ENCODE measurements around the gene BIRC2. TPM values are rescaled to one million over a fixed set of nuclear protein-coding genes. Genes with fewer than 3 reads are reported as not detected.
A peak's percentile ranks its signal among the peaks of the same experiment; 100 is the strongest.

BIRC2 gene
- total RNA-seq, 1 experiment from 2014 or later = 36.1 TPM

GRCh38 chr11:102390667-102391465, 43.9 kb downstream of the BIRC2 start:
- H3K9me2 ChIP-seq (replicated peaks; ENCODE audit: low read length) = no peaks in the 10 kb centered on the region
- no peak overlapping the region for H3K9ac ChIP-seq (ENCODE audit: low read length)
- no peaks in the 10 kb centered on the region for H3K4me1 ChIP-seq (ENCODE audit: insufficient read depth, low read length)
- no peaks in the 10 kb centered on the region for H4K20me1 ChIP-seq (ENCODE audit: low read length)
- H3K4me3 ChIP-seq (ENCODE audit: low read length) = no peak overlapping the region
- POLR2A ChIA-PET (ENCODE audit: unreplicated experiment) = no interaction called here
- no peak overlapping the region for H2AFZ ChIP-seq (ENCODE audit: low read length)
- TF ChIP-seq EZH2phosphoT487 (IDR thresholded peaks at IDR 0.05; ENCODE audit: borderline replicate concordance, low read length) = no peak
- TF ChIP-seq, protein P1, sequence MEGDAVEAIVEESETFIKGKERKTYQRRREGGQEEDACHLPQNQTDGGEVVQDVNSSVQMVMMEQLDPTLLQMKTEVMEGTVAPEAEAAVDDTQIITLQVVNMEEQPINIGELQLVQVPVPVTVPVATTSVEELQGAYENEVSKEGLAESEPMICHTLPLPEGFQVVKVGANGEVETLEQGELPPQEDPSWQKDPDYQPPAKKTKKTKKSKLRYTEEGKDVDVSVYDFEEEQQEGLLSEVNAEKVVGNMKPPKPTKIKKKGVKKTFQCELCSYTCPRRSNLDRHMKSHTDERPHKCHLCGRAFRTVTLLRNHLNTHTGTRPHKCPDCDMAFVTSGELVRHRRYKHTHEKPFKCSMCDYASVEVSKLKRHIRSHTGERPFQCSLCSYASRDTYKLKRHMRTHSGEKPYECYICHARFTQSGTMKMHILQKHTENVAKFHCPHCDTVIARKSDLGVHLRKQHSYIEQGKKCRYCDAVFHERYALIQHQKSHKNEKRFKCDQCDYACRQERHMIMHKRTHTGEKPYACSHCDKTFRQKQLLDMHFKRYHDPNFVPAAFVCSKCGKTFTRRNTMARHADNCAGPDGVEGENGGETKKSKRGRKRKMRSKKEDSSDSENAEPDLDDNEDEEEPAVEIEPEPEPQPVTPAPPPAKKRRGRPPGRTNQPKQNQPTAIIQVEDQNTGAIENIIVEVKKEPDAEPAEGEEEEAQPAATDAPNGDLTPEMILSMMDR (conservative IDR thresholded peaks at IDR 0.05; ENCODE audit: low read depth, low read length) = peak; percentile 97
- CTCF ChIA-PET = interaction anchor here (0.6 to 1.3 kb wide), 3 partner anchors 116 to 276 kb away, joined by 3 to 5 read pairs (median 4); no protein-coding TSS in a partner anchor
- intact Hi-C loops (cut with micrococcal nuclease) = loop anchor here (1.0 to 2.0 kb wide), 2 partner anchors 104 to 222 kb away; no protein-coding TSS in a partner anchor
- H3K4me2 ChIP-seq (ENCODE audit: low read length) = no peak overlapping the region
- H3K9me3 ChIP-seq (ENCODE audit: low read length) = no peaks in the 10 kb centered on the region
- DNase-seq = peak; percentile 87
- H3F3A ChIP-seq (ENCODE audit: low read length, unreplicated experiment) = no peaks in the 10 kb centered on the region
- H3K27ac ChIP-seq (ENCODE audit: low read length) = no peak overlapping the region
- H3K27me3 ChIP-seq (ENCODE audit: low read length) = no peaks in the 10 kb centered on the region
- peaks cover 9% of the 10 kb centered on the region; the same call in 1 of the 2 replicates for H3K36me3 ChIP-seq (ENCODE audit: low read depth, low read length)
- BruUV-seq (replicated peaks) = no TSS peak
- H3K79me2 ChIP-seq (ENCODE audit: low read length) = no peaks in the 10 kb centered on the region
- peak; percentile 87 for ATAC-seq

DNA sequence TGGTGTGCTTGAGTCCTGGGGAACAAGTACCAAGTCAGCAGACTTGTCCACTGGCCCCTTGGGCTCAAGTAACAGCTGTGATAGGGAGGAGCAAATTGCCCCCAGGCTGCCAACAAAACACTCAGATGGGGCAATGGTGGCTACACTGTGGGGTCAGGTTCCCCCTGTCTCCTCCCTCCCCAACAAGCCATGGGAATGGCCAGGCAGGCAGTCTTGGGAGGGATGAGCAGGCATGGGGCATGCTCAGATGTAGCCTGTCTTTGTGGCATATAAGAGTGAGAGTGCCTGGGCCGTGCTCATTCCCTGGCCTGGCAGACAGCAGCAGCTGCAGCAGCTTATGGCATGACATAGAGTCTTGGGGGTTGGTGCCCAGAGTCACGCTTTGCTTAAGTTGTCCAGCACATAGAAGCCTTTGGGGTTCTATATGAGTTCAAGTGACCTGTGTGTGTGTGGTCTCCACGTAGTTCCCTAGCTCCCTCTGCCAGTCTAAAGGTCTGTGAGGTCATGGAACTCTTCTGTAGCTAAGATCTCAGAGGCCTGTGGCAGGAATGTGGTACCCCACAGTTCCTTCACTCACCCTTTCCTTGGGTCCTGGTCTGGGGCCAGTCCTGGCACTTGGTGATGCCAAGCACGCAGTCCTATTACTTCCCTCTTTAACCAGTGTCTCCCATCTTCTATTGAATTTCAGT, 44.7 kb downstream of the BIRC2 start:
- H3K4me2 ChIP-seq (ENCODE audit: low read length) = no peak overlapping the region
- ChIA-PET POLR2A (ENCODE audit: unreplicated experiment) (no interaction called here), CTCF (interaction anchor here (0.6 kb wide), 1 partner anchor 115 kb away, joined by 3 read pairs; no protein-coding TSS in a partner anchor)
- no TSS peak for BruUV-seq (replicated peaks)
- no peaks in the 10 kb centered on the region for H3K79me2 ChIP-seq (ENCODE audit: low read length)
- ATAC-seq (no peak), DNase-seq (no peak)
- H3K27ac ChIP-seq (ENCODE audit: low read length) = no peak overlapping the region
- intact Hi-C loops (cut with micrococcal nuclease) = loop anchor here (2.0 kb wide), 1 partner anchor 221 kb away; no protein-coding TSS in a partner anchor
- no peaks in the 10 kb centered on the region for H4K20me1 ChIP-seq (ENCODE audit: low read length)
- peaks cover 12% of the 10 kb centered on the region for H3K36me3 ChIP-seq (ENCODE audit: low read depth, low read length)
- H3K9me3 ChIP-seq (ENCODE audit: low read length) = no peaks in the 10 kb centered on the region
- no peaks in the 10 kb centered on the region for H3K9me2 ChIP-seq (replicated peaks; ENCODE audit: low read length)
- H3K9ac ChIP-seq (ENCODE audit: low read length) = no peak overlapping the region
- H3F3A ChIP-seq (ENCODE audit: low read length, unreplicated experiment) = no peaks in the 10 kb centered on the region
- no peaks in the 10 kb centered on the region for H3K4me1 ChIP-seq (ENCODE audit: insufficient read depth, low read length)
- TF ChIP-seq EZH2phosphoT487 (IDR thresholded peaks at IDR 0.05; ENCODE audit: borderline replicate concordance, low read length) (no peak), EZH2 (IDR thresholded peaks at IDR 0.05; ENCODE audit: low read length, unreplicated experiment) (no peak)
- TF ChIP-seq, protein P1 (conservative IDR thresholded peaks at IDR 0.05; ENCODE audit: low read depth, low read length) = no peak
- H2AFZ ChIP-seq (ENCODE audit: low read length) = no peak overlapping the region
- H3K4me3 ChIP-seq (ENCODE audit: low read length) = no peak overlapping the region
- H3K27me3 ChIP-seq (ENCODE audit: low read length) = no peaks in the 10 kb centered on the region
